Endothelial cell of umbilical vein (primary cell): Measurements from ENCODE around the gene ABCD3. TPM values are rescaled to one million over a fixed set of nuclear protein-coding genes. Genes with fewer than 3 reads are reported as not detected.

Source experiments
- BruUV-seq: library from RNA; stranded (reverse); fragments of 400-500 nt; replicated peaks from 2 replicates; lab custom pipeline; 2021; lab: Mats Ljungman, UMichigan
- CTCF ChIA-PET: fragments of 300-600, 350-600 bp; sonication (Branson Sonifier 250); formaldehyde crosslinking; loops from one replicate; lab custom pipeline; 2021; ENCODE audit warnings: antibody characterized with exemption, inconsistent platforms; lab: Charles Lee
- POLR2A ChIA-PET: fragments of 300-600, 350-600 bp; sonication (Branson Sonifier 250); formaldehyde crosslinking; loops from one replicate; lab custom pipeline; 2021; ENCODE audit warnings: antibody characterized with exemption, inconsistent platforms; lab: Charles Lee
- DNase-seq: peaks from one replicate; pipeline ENCODE4 v3.0.0-alpha.2; 2011; ENCODE audit warnings: low read depth, low spot score
- FAIRE-seq: peaks from 2 replicates; lab custom pipeline; 2011; peaks lifted over from hg19 to GRCh38; lab: Jason Lieb, UNC
- H2AFZ ChIP-seq: 2 replicates; pipeline ENCODE4 v1.6.0; 2012; ENCODE audit warnings: low read depth, low read length, control low read depth, inconsistent platforms
- H3K27ac ChIP-seq: 2 replicates; pipeline ENCODE4 v1.5.1; 2011; ENCODE audit warnings: low read depth, mild to moderate bottlenecking, control low read depth, low read length, moderate library complexity; ENCODE audit not compliant: insufficient read depth
- H3K27me3 ChIP-seq, 2 experiments: 2 replicates each; pipeline versions ENCODE4 v1.6.0 to v1.6.1; 2011; ENCODE audit warnings: low read length in 2 of 2, mixed read lengths in 1 of 2; ENCODE audit not compliant: control insufficient read depth in 2 of 2, insufficient read depth in 2 of 2
- H3K36me3 ChIP-seq, 2 experiments: 2 replicates in 1 of 2; 3 replicates in 1 of 2; pipeline ENCODE4 v1.5.1; 2011; ENCODE audit warnings: low read length in 2 of 2, mild to moderate bottlenecking in 1 of 2, moderate library complexity in 1 of 2; ENCODE audit not compliant: control insufficient read depth in 2 of 2, insufficient read depth in 2 of 2; ENCODE audit errors: extremely low read depth in 1 of 2
- H3K4me1 ChIP-seq: 3 replicates; pipeline ENCODE4 v1.5.1; 2011; ENCODE audit warnings: mild to moderate bottlenecking, low read length; ENCODE audit not compliant: control insufficient read depth, insufficient read depth; ENCODE audit errors: extremely low read depth
- H3K4me2 ChIP-seq: 2 replicates; pipeline ENCODE4 v1.6.1; 2011; ENCODE audit warnings: low read length, control low read depth, mixed read lengths; ENCODE audit not compliant: insufficient read depth
- H3K4me3 ChIP-seq, 3 experiments: fragments of 200-600 bp in 1 of 3; sonication (generic), shearing (Covaris generic) in 1 of 3; replicated peaks in 1 of 3; 2 replicates each; pipeline ENCODE4 v1.5.1; 2011 to 2016; ENCODE audit warnings: control low read depth in 3 of 3, low read length in 3 of 3, mild to moderate bottlenecking in 2 of 3, inconsistent platforms in 1 of 3, low read depth in 1 of 3, moderate library complexity in 1 of 3; ENCODE audit not compliant: insufficient read depth in 1 of 3
- H3K79me2 ChIP-seq: 2 replicates; pipeline ENCODE4 v1.6.0; 2012; ENCODE audit warnings: low read length, inconsistent platforms; ENCODE audit not compliant: control insufficient read depth, insufficient read depth
- H3K9ac ChIP-seq: replicated peaks from 2 replicates; pipeline ENCODE3; 2011; ENCODE audit warnings: low read length, control low read depth; ENCODE audit not compliant: insufficient read depth; ENCODE audit errors: extremely low read depth
- H3K9me1 ChIP-seq: replicated peaks from 3 replicates; pipeline ENCODE4 v1.6.0; 2011; ENCODE audit warnings: mild to moderate bottlenecking, low read length; ENCODE audit not compliant: control insufficient read depth, insufficient read depth; ENCODE audit errors: extremely low read depth
- H3K9me3 ChIP-seq: replicated peaks from 2 replicates; pipeline ENCODE4 v1.5.1; 2012; ENCODE audit warnings: low read length, inconsistent platforms; ENCODE audit not compliant: control insufficient read depth, insufficient read depth
- H4K20me1 ChIP-seq: replicated peaks from 2 replicates; pipeline ENCODE3; 2011; ENCODE audit warnings: mild to moderate bottlenecking, low read length; ENCODE audit not compliant: control insufficient read depth, insufficient read depth; ENCODE audit errors: extremely low read depth
- GATA2 ChIP-seq: IDR thresholded peaks from 2 replicates; pipeline ENCODE4 v1.7.0; 2011; ENCODE audit warnings: low read depth, mild to moderate bottlenecking, moderate library complexity, mixed read lengths, low read length; ENCODE audit not compliant: insufficient read length, insufficient read depth
- JUN ChIP-seq: IDR thresholded peaks from 2 replicates; pipeline ENCODE4 v1.6.1; 2011; ENCODE audit warnings: borderline replicate concordance, low read depth; ENCODE audit not compliant: insufficient read length, insufficient read depth
- MYC ChIP-seq: IDR thresholded peaks from one replicate; pipeline ENCODE4 v1.6.1; 2011; ENCODE audit warnings: mild to moderate bottlenecking, low read depth, low read length
- POLR2A ChIP-seq: IDR thresholded peaks from 2 replicates; pipeline ENCODE4 v1.6.1; 2012; ENCODE audit warnings: low read depth, mild to moderate bottlenecking, control low read depth, low read length
- POLR2AphosphoS5 ChIP-seq: IDR thresholded peaks from 2 replicates; pipeline ENCODE4 v1.6.1; 2012; ENCODE audit warnings: low read depth, mild to moderate bottlenecking, control low read depth, low read length, moderate library complexity; ENCODE audit not compliant: insufficient read depth
- dilution Hi-C: fragments of 300-500 bp; cut with MboI; formaldehyde crosslinking; loops from one replicate; pipeline ENCODE4 v1.15.0; 2019; ENCODE audit warnings: low sequenced_read_pairs; ENCODE audit not compliant: extremely low pct_ligation_motif_present
- intact Hi-C: fragments of 100-400 bp; cut with micrococcal nuclease; formaldehyde crosslinking; loops from one replicate; pipeline ENCODE4 v1.10.0; 2022
- polyA plus RNA-seq, 4 experiments: library from polyadenylated mRNA; depleted of rRNA in 3 of 4; stranded (reverse) in 3 of 4; unstranded in 1 of 4; fragments of >200 nt; gene quantifications; 2 replicates each; pipeline versions ENCODE4 v1.2.1 to v1.2.3, GENCODE V29; 2011 to 2012; ENCODE audit warnings: missing spikeins in 1 of 4
- total RNA-seq: library from RNA; stranded (reverse); gene quantifications from 2 replicates; pipeline ENCODE4 v1.2.3, GENCODE V29; 2021
- TF ChIP-seq, protein P1 (sequence below), 2 donors: IDR thresholded peaks; 1 replicate in 1 of 2; 2 replicates in 1 of 2; pipeline ENCODE4 v1.5.1; 2011; ENCODE audit warnings: low read length in 2 of 2, mild to moderate bottlenecking in 2 of 2, moderate library complexity in 2 of 2, control low read depth in 1 of 2, inconsistent platforms in 1 of 2, low read depth in 1 of 2; ENCODE audit not compliant: insufficient read depth in 1 of 2; ENCODE audit errors: extremely low read depth in 1 of 2

ABCD3 gene
- total and polyA plus RNA-seq, 2 donors (not counting 3 experiments of a cell fraction or from before 2014, with no cell fraction given), result 6.3 to 31.6 TPM

DNA sequence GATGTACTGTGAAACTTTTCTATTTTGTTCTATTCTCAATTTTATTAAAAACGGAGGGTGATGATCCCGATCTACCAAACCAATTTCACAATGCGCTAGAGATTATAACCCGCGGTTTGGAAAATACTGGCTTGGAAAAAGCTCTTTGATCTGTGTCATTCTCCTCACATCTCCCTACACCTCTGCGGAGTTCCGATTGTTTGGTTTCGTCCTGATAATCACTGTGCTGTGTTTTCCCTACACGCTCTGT is 536 bp upstream of the ABCD3 start:
- ChIA-PET CTCF (interaction anchor here (1.0 to 1.6 kb wide), 4 partner anchors 11 to 389 kb away, joined by 3 to 4 read pairs (median 3); no protein-coding TSS in a partner anchor), POLR2A (no interaction called here)
- Histone ChIP-seq H3K36me3 (no peaks in the 10 kb centered on the region), H3K9me3 (no peaks in the 10 kb centered on the region), H3K79me2 (peaks cover 11% of the 10 kb centered on the region), H3K9me1 (no peaks in the 10 kb centered on the region), H3K4me1 (peaks cover 27% of the 10 kb centered on the region), H4K20me1 (no peaks in the 10 kb centered on the region), H3K27ac (peak overlapping the region; percentile 83), H3K4me2 (peak overlapping the region; percentile 99), H3K27me3 (peaks cover 4 to 5% of the 10 kb centered on the region in 2 experiments), H3K9ac (peak overlapping the region; percentile 92), H2AFZ (peak overlapping the region; percentile 99), H3K4me3 (peak overlapping the region; percentile 80 to 94 (median 87))
- no peak for FAIRE-seq
- TF ChIP-seq POLR2A, result no peak
- TF ChIP-seq, protein P1, sequence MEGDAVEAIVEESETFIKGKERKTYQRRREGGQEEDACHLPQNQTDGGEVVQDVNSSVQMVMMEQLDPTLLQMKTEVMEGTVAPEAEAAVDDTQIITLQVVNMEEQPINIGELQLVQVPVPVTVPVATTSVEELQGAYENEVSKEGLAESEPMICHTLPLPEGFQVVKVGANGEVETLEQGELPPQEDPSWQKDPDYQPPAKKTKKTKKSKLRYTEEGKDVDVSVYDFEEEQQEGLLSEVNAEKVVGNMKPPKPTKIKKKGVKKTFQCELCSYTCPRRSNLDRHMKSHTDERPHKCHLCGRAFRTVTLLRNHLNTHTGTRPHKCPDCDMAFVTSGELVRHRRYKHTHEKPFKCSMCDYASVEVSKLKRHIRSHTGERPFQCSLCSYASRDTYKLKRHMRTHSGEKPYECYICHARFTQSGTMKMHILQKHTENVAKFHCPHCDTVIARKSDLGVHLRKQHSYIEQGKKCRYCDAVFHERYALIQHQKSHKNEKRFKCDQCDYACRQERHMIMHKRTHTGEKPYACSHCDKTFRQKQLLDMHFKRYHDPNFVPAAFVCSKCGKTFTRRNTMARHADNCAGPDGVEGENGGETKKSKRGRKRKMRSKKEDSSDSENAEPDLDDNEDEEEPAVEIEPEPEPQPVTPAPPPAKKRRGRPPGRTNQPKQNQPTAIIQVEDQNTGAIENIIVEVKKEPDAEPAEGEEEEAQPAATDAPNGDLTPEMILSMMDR (IDR thresholded peaks at IDR 0.05; ENCODE audit: extremely low read depth in 1 of 2, insufficient read depth in 1 of 2, low read depth in 1 of 2, low read length in 2 of 2), result no peak
- TF ChIP-seq JUN, result no peak
- TF ChIP-seq GATA2, result no peak
- no peak for TF ChIP-seq POLR2AphosphoS5
- TF ChIP-seq MYC, result no peak
- TSS peak; percentile 57 for BruUV-seq
- intact Hi-C loops, result loop anchor here (5.0 kb wide), 3 partner anchors 380 to 510 kb away; partner anchors contain the start of gene GCLM
- dilution Hi-C loops, result no loop called here
- no peak for DNase-seq
